Ishikawa (cell line): ENCODE results near the gene FN3K.

Experiments
- CREB1 ChIP-seq: IDR thresholded peaks from 2 replicates; pipeline ENCODE4 v1.6.1; 2012; ENCODE audit warnings: low read depth
- EGR1 ChIP-seq: IDR thresholded peaks from 2 replicates; pipeline ENCODE4 v1.6.1; 2012
- EP300 ChIP-seq: IDR thresholded peaks from 2 replicates; pipeline ENCODE4 v1.6.1; 2012; ENCODE audit warnings: borderline replicate concordance
- FOXM1 ChIP-seq: IDR thresholded peaks from 2 replicates; pipeline ENCODE4 v1.6.1; 2012; ENCODE audit warnings: low read depth, borderline replicate concordance
- NFIC ChIP-seq: IDR thresholded peaks from 2 replicates; pipeline ENCODE4 v1.6.1; 2012
- RAD21 ChIP-seq: IDR thresholded peaks from 2 replicates; pipeline ENCODE4 v1.6.1; 2012; ENCODE audit warnings: low read depth
- TCF12 ChIP-seq: IDR thresholded peaks from 2 replicates; pipeline ENCODE4 v1.6.1; 2012; ENCODE audit warnings: low read depth
- TEAD4 ChIP-seq: IDR thresholded peaks from 2 replicates; pipeline ENCODE4 v1.6.1; 2012
- TF ChIP-seq, protein P1 (sequence below): IDR thresholded peaks from 2 replicates; pipeline ENCODE4 v1.6.1; 2012; ENCODE audit warnings: low read depth, mild to moderate bottlenecking
- TF ChIP-seq, protein P2 (sequence below): IDR thresholded peaks from 2 replicates; pipeline ENCODE4 v1.6.1; 2012
- TF ChIP-seq, protein P3 (sequence below): IDR thresholded peaks from 2 replicates; pipeline ENCODE4 v1.6.1; 2012

DNA sequence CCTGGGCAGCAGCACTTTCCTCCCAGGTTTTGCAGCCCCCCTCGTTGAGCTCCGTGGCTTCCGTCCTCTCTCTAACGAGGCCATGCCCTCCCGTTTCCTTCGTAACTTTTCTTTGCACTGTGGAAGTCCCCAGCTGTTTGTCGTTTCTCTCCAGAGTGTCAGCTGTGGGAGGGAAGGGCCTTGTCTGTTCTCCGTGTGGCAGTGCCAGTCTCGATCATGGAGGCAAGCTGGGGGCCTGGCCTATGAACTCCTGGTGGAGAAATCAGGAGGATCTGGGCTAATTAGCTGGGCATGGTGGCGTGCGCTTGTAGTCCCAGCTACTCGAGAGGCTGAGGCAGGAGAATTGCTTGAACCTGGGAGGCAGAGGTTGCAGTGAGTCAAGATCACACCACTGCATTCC lies 44.8 kb downstream of the FN3K start:
- no peak for TF ChIP-seq NFIC
- TF ChIP-seq, protein P1, sequence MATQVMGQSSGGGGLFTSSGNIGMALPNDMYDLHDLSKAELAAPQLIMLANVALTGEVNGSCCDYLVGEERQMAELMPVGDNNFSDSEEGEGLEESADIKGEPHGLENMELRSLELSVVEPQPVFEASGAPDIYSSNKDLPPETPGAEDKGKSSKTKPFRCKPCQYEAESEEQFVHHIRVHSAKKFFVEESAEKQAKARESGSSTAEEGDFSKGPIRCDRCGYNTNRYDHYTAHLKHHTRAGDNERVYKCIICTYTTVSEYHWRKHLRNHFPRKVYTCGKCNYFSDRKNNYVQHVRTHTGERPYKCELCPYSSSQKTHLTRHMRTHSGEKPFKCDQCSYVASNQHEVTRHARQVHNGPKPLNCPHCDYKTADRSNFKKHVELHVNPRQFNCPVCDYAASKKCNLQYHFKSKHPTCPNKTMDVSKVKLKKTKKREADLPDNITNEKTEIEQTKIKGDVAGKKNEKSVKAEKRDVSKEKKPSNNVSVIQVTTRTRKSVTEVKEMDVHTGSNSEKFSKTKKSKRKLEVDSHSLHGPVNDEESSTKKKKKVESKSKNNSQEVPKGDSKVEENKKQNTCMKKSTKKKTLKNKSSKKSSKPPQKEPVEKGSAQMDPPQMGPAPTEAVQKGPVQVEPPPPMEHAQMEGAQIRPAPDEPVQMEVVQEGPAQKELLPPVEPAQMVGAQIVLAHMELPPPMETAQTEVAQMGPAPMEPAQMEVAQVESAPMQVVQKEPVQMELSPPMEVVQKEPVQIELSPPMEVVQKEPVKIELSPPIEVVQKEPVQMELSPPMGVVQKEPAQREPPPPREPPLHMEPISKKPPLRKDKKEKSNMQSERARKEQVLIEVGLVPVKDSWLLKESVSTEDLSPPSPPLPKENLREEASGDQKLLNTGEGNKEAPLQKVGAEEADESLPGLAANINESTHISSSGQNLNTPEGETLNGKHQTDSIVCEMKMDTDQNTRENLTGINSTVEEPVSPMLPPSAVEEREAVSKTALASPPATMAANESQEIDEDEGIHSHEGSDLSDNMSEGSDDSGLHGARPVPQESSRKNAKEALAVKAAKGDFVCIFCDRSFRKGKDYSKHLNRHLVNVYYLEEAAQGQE, result no peak
- TF ChIP-seq CREB1, result no peak
- TF ChIP-seq EP300, result no peak
- no peak for TF ChIP-seq RAD21
- no peak for TF ChIP-seq EGR1
- TF ChIP-seq TEAD4, result no peak
- TF ChIP-seq, protein P2, sequence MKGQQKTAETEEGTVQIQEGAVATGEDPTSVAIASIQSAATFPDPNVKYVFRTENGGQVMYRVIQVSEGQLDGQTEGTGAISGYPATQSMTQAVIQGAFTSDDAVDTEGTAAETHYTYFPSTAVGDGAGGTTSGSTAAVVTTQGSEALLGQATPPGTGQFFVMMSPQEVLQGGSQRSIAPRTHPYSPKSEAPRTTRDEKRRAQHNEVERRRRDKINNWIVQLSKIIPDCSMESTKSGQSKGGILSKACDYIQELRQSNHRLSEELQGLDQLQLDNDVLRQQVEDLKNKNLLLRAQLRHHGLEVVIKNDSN, result no peak
- no peak for TF ChIP-seq TCF12
- TF ChIP-seq, protein P3, sequence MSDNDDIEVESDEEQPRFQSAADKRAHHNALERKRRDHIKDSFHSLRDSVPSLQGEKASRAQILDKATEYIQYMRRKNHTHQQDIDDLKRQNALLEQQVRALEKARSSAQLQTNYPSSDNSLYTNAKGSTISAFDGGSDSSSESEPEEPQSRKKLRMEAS, result no peak
- TF ChIP-seq FOXM1, result no peak
